Stimulated activated effector memory CD8-positive, alpha-beta T cell treated with anti-CD3 and anti-CD28 coated beads, Interleukin-12 subunit alpha, Interleukin-12 subunit beta, amount 100 ng/mL, for 72 hours (primary cell): Measurements from ENCODE around the gene JCHAIN.
"Not testable (repeated sequence)": the region's sequence is repeated elsewhere in the genome, so short reads cannot be mapped to it uniquely, and the experiment has no call there.

Source experiments
- ATAC-seq: fragments of 150-1000 bp; cut with Tn5 transposase; 2 replicates; pipeline ENCODE4 v1.10.0; 2021
- DNase-seq, 2 donors: peaks; one replicate each; pipeline ENCODE4 v3.0.0; 2021 to 2022; ENCODE audit warnings: low spot score in 2 of 2
- H3K27ac Mint-ChIP-seq: one replicate; pipeline ENCODE4 v1.8.0; 2022; ENCODE audit warnings: mild to moderate bottlenecking, mixed read lengths
- H3K36me3 Mint-ChIP-seq: one replicate; pipeline ENCODE4 v1.8.0; 2022; ENCODE audit warnings: mild to moderate bottlenecking, mixed read lengths
- H3K4me1 Mint-ChIP-seq: one replicate; pipeline ENCODE4 v1.8.0; 2022; ENCODE audit warnings: mixed read lengths
- H3K4me3 Mint-ChIP-seq: one replicate; pipeline ENCODE4 v1.8.0; 2022; ENCODE audit warnings: mild to moderate bottlenecking, mixed read lengths
- H3K9me3 Mint-ChIP-seq: one replicate; pipeline ENCODE4 v1.8.0; 2022; ENCODE audit warnings: mixed read lengths

JCHAIN gene

DNA sequence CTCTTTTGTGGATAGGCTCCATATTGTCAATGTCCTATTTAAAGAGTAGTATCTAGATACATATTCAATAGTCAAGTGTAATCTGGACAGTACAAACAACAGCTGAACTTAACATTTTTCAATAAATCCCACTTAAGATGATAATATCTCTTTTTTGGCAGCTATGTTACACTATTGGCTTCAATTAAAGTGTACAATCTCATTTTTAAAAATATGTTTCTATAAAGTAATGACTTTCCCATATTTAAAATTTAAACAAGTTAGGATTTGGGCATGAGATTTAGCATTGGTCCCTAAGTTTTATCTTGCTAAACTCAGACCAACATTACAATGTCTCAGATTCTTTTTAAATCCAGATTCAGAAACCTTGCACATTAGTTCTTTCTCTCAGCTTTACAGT lies 7.9 kb upstream of the JCHAIN start:
- Mint-ChIP-seq H3K4me3 (no peak overlapping the region), H3K36me3 (no peaks in the 10 kb centered on the region), H3K27ac (no peak overlapping the region), H3K4me1 (no peaks in the 10 kb centered on the region), H3K9me3 (no peaks in the 10 kb centered on the region)
- DNase-seq, result no peak
- ATAC-seq, result no peak

DNA sequence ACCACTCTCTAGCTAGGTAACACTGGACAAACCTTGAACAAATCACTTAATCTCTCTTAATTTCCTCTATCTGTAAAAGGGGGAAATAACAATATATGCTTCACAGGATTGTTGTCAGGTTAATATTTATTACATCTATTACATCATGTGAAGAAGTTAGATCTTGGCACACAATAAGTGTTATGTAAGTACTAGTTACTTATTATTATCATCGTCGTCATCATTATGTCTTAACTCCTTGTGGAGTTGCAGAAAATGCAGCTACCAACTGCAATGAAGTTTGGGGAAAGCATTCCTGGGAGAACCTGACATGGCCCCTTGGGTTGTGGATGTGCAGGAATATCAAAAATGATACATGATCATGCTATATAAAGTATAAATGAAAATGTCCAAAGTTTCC lies 4.8 kb upstream of the JCHAIN start:
- H3K4me1 Mint-ChIP-seq, result no peaks in the 10 kb centered on the region
- no peak for DNase-seq
- no peak for ATAC-seq
- no peaks in the 10 kb centered on the region for H3K36me3 Mint-ChIP-seq
- H3K4me3 Mint-ChIP-seq, result no peak overlapping the region
- no peaks in the 10 kb centered on the region for H3K9me3 Mint-ChIP-seq
- H3K27ac Mint-ChIP-seq, result no peak overlapping the region

DNA sequence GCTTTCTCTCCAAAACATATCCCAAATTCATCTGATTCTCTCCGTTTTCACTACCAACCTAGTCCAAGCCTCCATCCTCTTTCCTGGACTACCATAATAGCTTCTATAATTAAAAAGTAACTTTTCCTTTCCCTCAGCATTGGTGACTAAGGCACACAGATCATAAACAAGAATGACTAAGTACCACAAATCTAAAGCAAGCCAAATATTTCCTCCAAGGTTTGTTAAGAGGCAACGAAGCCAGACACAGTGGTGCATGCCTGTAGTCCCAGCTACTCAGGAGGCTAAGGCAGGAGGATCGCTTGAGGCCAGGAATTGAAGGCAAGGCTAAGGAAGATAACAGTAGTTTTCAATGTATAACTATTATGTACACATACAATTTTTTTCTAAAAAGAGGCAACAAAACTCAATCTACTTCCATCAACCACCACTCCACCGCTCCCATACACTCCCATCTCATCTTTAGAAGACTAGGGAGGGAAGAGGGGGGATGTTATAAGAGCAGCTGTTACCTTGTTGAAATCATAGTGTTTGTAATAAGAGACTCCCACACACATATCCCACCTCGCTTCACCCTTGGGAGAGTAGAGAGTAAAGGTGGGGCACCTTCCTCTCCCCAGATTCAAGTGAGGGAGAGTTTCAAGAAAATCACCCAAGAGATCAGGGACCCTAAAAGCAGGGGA lies 4.2 kb upstream of the JCHAIN start:
- DNase-seq, result no peak
- Mint-ChIP-seq H3K4me1 (no peaks in the 10 kb centered on the region), H3K4me3 (no peak overlapping the region), H3K27ac (no peak overlapping the region), H3K36me3 (no peaks in the 10 kb centered on the region), H3K9me3 (no peaks in the 10 kb centered on the region)
- no peak for ATAC-seq

DNA sequence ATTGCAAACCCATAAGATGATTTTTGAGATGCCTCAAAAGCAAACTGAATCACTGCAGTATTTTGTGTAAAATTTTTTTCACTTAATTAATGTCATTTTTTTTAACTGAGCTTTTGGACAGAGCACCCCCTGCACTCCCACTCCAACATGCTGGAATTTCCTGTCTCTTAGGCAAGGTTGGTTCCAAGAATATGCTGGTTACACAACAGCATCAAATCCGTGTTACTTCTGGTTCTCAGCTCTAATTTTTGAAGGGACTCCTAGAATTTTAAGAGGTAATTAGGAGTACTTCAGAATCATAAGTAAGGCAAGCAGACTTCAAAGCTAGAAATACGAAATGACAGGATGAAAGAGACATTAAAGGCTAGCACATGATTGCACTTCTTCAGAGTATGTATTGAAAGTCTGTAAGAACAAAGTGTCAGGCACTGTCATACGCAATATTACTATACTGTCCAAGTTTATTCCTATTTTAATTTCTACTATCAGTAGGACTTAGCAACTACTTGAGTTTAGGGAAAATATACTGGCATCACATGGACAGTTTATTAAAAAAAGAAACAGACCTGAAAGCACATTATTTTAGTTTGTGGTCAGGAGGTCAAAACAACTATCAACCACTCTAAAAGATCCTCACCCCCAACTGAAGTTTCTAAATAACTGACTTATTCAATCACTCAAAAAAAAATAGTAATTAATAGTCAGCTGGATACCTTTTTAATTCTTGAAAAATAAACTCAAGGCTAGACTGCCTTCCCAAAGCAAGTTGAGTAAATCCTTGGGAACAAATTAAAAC lies 1.6 kb upstream of the JCHAIN start:
- DNase-seq, result no peak
- H3K4me1 Mint-ChIP-seq, result no peaks in the 10 kb centered on the region

DNA sequence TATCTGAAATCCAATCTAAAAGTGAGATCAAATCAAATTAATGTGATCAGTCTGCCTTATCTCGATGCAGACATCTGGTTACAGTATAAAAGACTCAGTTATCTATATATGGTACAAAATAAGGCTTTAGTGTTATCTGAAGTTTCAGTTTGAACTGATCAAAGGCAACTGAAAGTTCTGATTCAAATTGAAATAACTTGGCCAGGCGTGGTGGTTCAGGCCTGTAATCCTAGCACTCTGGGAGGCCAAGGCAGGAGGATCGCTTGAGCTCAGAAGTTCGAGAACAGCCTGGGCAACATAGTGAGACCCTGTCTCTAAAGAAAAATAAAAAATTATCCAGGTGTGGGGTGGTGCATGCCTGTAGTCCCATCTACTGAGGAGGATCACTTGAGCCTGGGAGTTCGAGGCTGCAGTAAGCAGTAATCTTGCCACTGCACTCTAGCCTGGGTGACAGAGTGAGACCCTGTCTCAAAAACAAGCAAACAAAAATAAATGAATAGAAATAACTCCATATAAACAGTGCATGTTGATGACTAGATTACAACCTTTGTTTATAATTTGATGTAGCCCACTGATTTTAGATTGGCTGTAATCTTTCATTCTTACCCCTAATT lies 4.9 kb downstream of the JCHAIN start:
- ATAC-seq, result peak; percentile 81
- H3K4me3 Mint-ChIP-seq, H3K9me3 Mint-ChIP-seq, H3K27ac Mint-ChIP-seq, H3K4me1 Mint-ChIP-seq, H3K36me3 Mint-ChIP-seq: not testable (repeated sequence)
- peak in 1 of 2 donors; percentile 58 for DNase-seq

More for the DNA sequence above, 1.6 kb upstream of the JCHAIN start:
- H3K27ac Mint-ChIP-seq, result no peak overlapping the region
- no peak overlapping the region for H3K4me3 Mint-ChIP-seq
- no peaks in the 10 kb centered on the region for H3K36me3 Mint-ChIP-seq
- ATAC-seq, result no peak
- H3K9me3 Mint-ChIP-seq, result no peaks in the 10 kb centered on the region

DNA sequence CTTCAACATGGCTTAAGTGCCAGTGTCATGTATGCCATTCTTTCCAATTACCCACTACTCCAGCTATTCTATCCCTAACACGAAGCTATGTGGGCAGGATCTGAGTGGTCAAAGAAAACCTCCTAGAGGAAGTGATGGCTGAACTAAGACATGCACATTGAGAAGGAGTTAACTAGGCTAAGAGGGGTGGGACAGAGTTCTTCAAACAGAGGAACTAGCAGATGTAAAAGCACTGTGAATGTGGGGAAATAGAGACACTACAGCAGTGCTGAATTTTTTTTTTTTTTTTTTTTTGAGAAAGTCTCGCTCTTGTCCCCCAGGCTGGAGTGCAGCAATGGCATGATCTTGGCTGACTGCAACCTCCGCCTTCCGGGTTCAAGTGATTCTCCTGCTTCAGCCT lies 6.2 kb downstream of the JCHAIN start:
- no peaks in the 10 kb centered on the region for H3K9me3 Mint-ChIP-seq

DNA sequence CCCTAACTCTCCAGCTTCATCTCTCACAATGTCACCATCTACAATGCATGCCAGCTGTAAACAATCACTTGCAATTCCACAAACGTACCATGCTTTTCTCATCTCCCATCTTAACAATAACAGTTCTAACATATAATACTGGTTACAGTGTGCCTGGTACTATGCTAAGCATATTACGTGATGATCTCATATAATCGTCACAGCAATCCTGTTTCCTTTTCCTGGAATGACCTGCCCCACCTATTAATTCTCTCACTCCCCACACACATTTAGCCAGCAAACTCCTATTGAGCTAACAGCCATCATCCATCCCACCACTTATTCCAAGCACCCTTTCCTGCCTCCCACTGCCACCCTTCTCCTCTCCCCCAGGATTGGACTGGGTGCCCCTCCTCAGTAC lies 7.9 kb downstream of the JCHAIN start:
- no peak for ATAC-seq
- H3K9me3 Mint-ChIP-seq, result no peaks in the 10 kb centered on the region

More for the DNA sequence above, 6.2 kb downstream of the JCHAIN start:
- H3K27ac Mint-ChIP-seq, result no peak overlapping the region
- H3K4me1 Mint-ChIP-seq, result no peaks in the 10 kb centered on the region
- H3K36me3 Mint-ChIP-seq, result no peaks in the 10 kb centered on the region
- ATAC-seq (no peak), DNase-seq (no peak)
- H3K4me3 Mint-ChIP-seq, result no peak overlapping the region

DNA sequence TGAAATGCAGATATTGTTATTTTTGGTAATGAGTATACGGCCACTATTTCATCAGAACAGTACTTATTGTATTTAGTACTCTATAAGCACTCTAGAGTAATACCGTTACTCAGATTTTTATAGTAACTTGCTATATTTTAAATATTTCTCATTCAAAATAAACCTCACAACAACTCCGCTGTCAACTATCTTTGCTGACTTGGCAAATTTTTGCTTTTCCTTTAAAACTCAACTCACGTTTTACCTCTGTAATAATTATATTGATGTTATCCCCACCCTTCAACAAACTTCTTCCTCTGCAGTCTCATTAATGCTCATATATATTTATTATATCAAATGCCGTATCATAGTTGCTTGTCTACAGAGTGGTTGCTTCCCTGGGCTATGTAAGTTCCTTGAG lies 9.0 kb downstream of the JCHAIN start:
- Mint-ChIP-seq H3K4me3 (no peak overlapping the region), H3K27ac (no peak overlapping the region), H3K4me1 (no peaks in the 10 kb centered on the region), H3K36me3 (no peaks in the 10 kb centered on the region), H3K9me3 (no peaks in the 10 kb centered on the region)
- no peak for DNase-seq
- no peak for ATAC-seq

More for the DNA sequence above, 7.9 kb downstream of the JCHAIN start:
- Mint-ChIP-seq H3K4me1 (no peaks in the 10 kb centered on the region), H3K36me3 (no peaks in the 10 kb centered on the region), H3K27ac (no peak overlapping the region), H3K4me3 (no peak overlapping the region)
- no peak for DNase-seq

DNA sequence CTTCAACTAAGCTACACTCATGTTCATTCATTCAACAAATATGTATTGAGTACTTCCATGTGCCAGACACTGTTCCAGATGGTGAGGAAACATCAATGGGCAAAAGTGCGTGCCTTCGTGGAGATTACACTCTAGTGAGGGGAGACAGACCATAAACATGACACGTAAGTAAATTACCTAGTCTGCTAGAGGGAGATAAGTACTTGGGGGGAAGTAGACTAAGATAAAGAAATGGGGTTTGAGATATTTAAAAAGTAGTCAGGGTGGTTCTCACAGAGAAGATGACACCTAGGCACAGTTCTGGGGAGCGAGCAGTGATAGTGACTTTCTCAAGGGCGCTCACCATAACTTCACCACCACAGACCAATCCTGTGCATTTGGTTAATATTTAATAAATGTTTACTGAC lies 11.7 kb downstream of the JCHAIN start:
- Mint-ChIP-seq H3K36me3 (no peaks in the 10 kb centered on the region), H3K27ac (no peak overlapping the region), H3K9me3 (no peaks in the 10 kb centered on the region), H3K4me1 (no peaks in the 10 kb centered on the region), H3K4me3 (no peak overlapping the region)
- ATAC-seq (no peak), DNase-seq (no peak)

DNA sequence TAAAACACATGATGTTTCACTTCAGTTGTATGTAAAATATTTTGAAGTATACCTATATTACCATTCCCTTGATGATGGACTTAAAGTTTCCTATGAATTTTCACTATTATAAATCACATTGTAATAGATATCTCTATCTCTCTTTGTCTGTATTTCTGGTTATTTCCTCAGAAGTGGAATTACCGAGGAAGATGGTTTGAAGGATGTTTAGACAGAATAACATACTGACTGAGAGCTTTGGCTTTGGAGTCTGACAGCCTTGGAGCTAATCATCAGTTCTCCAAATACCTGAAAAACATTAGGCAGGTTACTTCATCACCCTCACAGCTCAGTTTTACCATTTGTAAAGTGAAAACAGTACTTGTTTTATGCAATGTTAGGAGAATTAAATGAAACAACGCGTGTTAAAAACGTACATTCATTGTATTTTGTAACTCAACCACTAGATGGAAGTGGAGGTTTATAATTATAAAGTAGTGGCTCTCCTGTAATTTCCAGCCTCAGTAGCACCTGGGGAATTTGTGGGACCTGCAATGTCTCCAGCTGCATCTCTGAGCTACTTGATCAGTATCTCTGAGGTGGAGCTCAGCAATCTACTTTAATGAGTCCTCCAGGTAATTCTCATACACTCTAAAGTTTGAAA lies 14.3 kb downstream of the JCHAIN start:
- H3K36me3 Mint-ChIP-seq, result no peaks in the 10 kb centered on the region
- no peaks in the 10 kb centered on the region for H3K9me3 Mint-ChIP-seq
- DNase-seq (no peak), ATAC-seq (peak; percentile 42)
- no peak overlapping the region for H3K4me3 Mint-ChIP-seq
- no peak overlapping the region for H3K27ac Mint-ChIP-seq
- no peaks in the 10 kb centered on the region for H3K4me1 Mint-ChIP-seq

DNA sequence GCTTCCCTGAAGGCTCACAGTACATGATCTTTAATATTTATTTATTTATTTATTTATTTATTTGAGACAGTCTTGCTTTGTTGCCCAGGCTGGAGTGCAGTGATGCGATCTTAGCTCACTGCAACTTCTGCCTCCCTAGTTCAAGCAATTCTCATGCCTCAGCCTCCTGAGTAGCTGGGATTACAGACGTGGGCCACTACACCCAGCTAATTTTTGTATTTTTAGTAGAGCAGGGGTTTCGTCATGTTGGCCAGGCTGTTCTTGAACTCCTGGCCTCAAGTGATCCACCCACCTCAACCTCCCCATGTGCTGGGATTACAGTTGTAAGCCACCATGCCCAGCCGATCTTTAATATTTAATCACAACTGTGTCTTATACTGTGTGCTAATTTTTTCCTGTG lies 15.6 kb downstream of the JCHAIN start:
- not testable (repeated sequence) for H3K36me3 Mint-ChIP-seq, ATAC-seq, H3K4me1 Mint-ChIP-seq, H3K4me3 Mint-ChIP-seq, H3K27ac Mint-ChIP-seq, DNase-seq, H3K9me3 Mint-ChIP-seq

DNA sequence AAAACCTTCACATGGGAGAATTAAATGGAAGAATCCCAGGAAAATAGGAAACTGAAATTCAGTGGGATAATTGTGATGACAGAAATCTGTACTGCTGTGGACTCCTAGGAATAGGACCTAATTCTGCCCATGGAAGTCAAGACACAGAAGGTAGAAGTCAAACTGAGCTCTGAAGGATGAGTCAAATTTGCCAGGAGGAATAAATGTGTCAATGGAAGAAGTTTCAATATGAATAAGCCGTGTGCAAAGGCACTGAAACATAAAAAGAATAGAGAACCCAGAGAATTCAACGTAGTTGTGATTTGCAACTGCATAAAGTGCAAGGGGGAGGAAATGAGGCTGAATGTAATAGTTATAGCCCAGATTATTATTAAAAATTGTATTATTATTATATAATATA lies 26.1 kb downstream of the JCHAIN start:
- no peaks in the 10 kb centered on the region for H3K9me3 Mint-ChIP-seq
- no peak overlapping the region for H3K27ac Mint-ChIP-seq
- H3K4me3 Mint-ChIP-seq, result no peak overlapping the region
- H3K4me1 Mint-ChIP-seq, result peaks cover 6% of the 10 kb centered on the region
- DNase-seq (no peak), ATAC-seq (peak; percentile 48)
- peaks cover 7% of the 10 kb centered on the region for H3K36me3 Mint-ChIP-seq

DNA sequence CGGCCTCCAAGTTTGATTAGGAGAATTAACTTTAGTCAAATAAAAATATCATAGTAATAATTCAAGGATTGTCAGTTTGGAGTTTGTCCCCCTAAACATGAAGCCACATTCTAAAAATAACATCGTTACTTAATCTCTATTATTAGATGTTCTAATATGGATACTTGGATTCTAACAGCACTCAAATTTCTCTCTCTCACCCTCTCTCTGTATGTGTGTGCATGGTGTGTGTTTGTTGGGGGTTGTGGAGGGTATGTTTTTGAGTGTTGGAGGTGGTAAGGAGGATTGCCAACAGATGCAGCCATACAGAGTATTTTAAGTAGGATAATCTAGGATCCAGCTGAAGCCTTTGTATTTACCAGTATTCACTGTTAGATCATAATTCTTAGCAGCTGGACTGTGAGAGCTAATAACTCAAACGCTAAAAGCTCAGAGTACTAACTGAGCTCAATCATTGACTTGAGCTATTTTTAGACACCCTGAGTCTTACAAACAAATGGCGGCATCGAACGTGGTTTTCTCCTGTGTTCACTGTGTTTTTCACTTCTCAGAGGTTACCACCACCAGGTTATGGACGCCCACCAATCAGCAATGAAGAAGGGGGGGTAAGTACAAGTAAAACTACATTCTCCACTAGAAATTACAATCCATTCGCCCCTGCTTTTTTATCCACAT lies 28.9 kb downstream of the JCHAIN start:
- Mint-ChIP-seq H3K4me3 (no peak overlapping the region), H3K27ac (no peak overlapping the region), H3K9me3 (no peaks in the 10 kb centered on the region), H3K4me1 (peaks cover 6% of the 10 kb centered on the region), H3K36me3 (peaks cover 7% of the 10 kb centered on the region)
- ATAC-seq (no peak), DNase-seq (no peak)

DNA sequence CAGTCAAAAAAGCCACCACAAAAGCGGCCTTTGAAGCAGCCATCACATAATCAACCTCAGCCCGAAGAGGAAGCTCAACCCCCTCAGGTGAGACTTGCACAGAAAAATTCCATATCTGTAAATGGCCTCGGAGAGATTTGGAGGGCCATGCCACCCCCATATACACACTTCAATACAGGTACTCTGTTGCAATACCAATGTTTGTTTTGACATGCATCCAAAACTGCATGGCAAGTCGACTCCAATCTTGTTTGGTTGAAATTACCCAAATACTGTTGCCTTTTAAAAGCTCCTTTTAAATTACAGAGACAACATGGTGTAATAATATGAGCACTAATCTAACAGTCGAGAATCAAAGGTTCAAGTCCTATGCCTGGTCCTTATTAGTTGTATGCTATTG lies 31.8 kb downstream of the JCHAIN start:
- Mint-ChIP-seq H3K27ac (no peak overlapping the region), H3K9me3 (no peaks in the 10 kb centered on the region), H3K36me3 (no peaks in the 10 kb centered on the region), H3K4me1 (no peaks in the 10 kb centered on the region), H3K4me3 (no peak overlapping the region)
- ATAC-seq (no peak), DNase-seq (no peak)

DNA sequence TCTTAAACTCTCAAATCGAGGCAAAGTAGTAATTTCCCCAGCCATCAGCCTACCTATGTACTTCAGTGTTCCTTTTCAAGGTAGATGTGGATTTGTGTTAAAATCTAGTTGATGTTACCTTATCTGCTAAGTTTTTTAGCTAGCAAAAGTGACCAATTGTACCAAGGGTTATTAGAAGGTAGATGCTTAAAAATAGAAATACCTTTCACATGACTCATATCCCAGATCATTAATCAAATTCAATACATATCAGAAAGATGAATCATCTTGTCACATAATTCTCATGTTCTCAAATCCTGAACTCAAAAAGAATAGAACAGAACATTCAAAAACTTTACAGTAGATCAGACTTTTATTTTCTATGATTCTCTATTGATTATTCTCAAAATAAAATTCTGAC lies 34.3 kb downstream of the JCHAIN start:
- Mint-ChIP-seq H3K9me3 (no peaks in the 10 kb centered on the region), H3K27ac (no peak overlapping the region), H3K36me3 (no peaks in the 10 kb centered on the region), H3K4me3 (no peak overlapping the region), H3K4me1 (no peaks in the 10 kb centered on the region)
- no peak for ATAC-seq
- DNase-seq, result no peak
